SU-DHL-6 (cell line): ENCODE data around the gene THEM4.
"Not testable (repeated sequence)": the region's sequence is repeated elsewhere in the genome, so short reads cannot be mapped to it uniquely, and the experiment has no call there.

Source experiments
- H2AFZ ChIP-seq: fragments of 200-600 bp; sonication (generic); 2 replicates; pipeline ENCODE4 v1.6.1; 2014; ENCODE audit warnings: low read depth, mild to moderate bottlenecking, moderate library complexity, mixed read lengths, antibody characterized with exemption, low read length; ENCODE audit not compliant: severe bottlenecking
- H3F3A ChIP-seq: fragments of 200-600 bp; shearing (Covaris generic); 2 replicates; pipeline ENCODE4 v1.6.0; 2016; ENCODE audit warnings: antibody characterized with exemption, mild to moderate bottlenecking; ENCODE audit not compliant: insufficient read depth
- H3K27ac ChIP-seq: fragments of 200-600 bp; sonication (generic); 2 replicates; pipeline ENCODE4 v1.5.1; 2016; ENCODE audit warnings: low read depth, mild to moderate bottlenecking, low read length, moderate library complexity, mixed read lengths
- H3K27me3 ChIP-seq: fragments of 200-600 bp; sonication (generic), shearing (Covaris generic); 2 replicates; pipeline ENCODE4 v1.6.0; 2014; ENCODE audit warnings: mild to moderate bottlenecking, low read length
- H3K36me3 ChIP-seq: fragments of 200-600 bp; sonication (generic); 2 replicates; pipeline ENCODE4 v1.6.1; 2014; ENCODE audit warnings: mild to moderate bottlenecking, low read length, mixed read lengths
- H3K4me2 ChIP-seq: fragments of 300-600, 200-600 bp; shearing (Covaris generic), sonication (generic); 2 replicates; pipeline ENCODE4 v1.6.0; 2014; ENCODE audit warnings: low read length, low read depth, mild to moderate bottlenecking; ENCODE audit not compliant: poor library complexity, severe bottlenecking
- H3K4me3 ChIP-seq: fragments of 200-600 bp; sonication (generic); 2 replicates; pipeline ENCODE4 v1.5.1; 2014; ENCODE audit warnings: antibody characterized with exemption, low read length, mild to moderate bottlenecking, mixed read lengths; ENCODE audit not compliant: insufficient read depth, poor library complexity, severe bottlenecking
- H3K79me2 ChIP-seq: fragments of 200-600 bp; sonication (generic); 2 replicates; pipeline ENCODE4 v1.6.1; 2014; ENCODE audit warnings: mild to moderate bottlenecking, low read length, moderate library complexity; ENCODE audit not compliant: insufficient read depth
- H3K9ac ChIP-seq: fragments of 200-600 bp; sonication (generic); 2 replicates; pipeline ENCODE4 v1.7.0; 2014; ENCODE audit warnings: mild to moderate bottlenecking, low read length
- H3K9me2 ChIP-seq: fragments of 200-600 bp; sonication (generic); replicated peaks from 2 replicates; pipeline ENCODE4 v1.6.1; 2014; ENCODE audit warnings: low read length; ENCODE audit not compliant: insufficient read depth
- H3K9me3 ChIP-seq: fragments of 200-600 bp; sonication (generic); 2 replicates; pipeline ENCODE4 v1.6.1; 2014; ENCODE audit warnings: low read length, mixed read lengths; ENCODE audit not compliant: insufficient read depth
- H4K20me1 ChIP-seq: fragments of 200-600 bp; sonication (generic); 2 replicates; pipeline ENCODE4 v1.6.1; 2014; ENCODE audit warnings: low read depth, mild to moderate bottlenecking, antibody characterized with exemption, low read length, moderate library complexity, mixed read lengths
- EZH2phosphoT487 ChIP-seq: fragments of 200-600 bp; sonication (generic), shearing (Covaris generic); conservative IDR thresholded peaks from 2 replicates; pipeline ENCODE4 v1.6.1; 2018; ENCODE audit warnings: mild to moderate bottlenecking, antibody characterized with exemption, low read length, moderate library complexity, mixed read lengths
- TF ChIP-seq, protein P1 (sequence below): fragments of 200-600 bp; sonication (generic); IDR thresholded peaks from one replicate; pipeline ENCODE4 v1.5.1; 2017; ENCODE audit warnings: antibody characterized with exemption, mild to moderate bottlenecking, low read length, moderate library complexity; ENCODE audit not compliant: insufficient read depth, poor library complexity, severe bottlenecking

The THEM4 gene

GRCh38 chr1:151858030-151858746, 51.1 kb downstream of the THEM4 start:
- no peaks in the 10 kb centered on the region for H3K36me3 ChIP-seq
- no peak overlapping the region for H3K9ac ChIP-seq
- no peaks in the 10 kb centered on the region for H3F3A ChIP-seq
- H3K27ac ChIP-seq: no peak overlapping the region
- H4K20me1 ChIP-seq: no peaks in the 10 kb centered on the region
- no peak for TF ChIP-seq EZH2phosphoT487
- TF ChIP-seq, protein P1, sequence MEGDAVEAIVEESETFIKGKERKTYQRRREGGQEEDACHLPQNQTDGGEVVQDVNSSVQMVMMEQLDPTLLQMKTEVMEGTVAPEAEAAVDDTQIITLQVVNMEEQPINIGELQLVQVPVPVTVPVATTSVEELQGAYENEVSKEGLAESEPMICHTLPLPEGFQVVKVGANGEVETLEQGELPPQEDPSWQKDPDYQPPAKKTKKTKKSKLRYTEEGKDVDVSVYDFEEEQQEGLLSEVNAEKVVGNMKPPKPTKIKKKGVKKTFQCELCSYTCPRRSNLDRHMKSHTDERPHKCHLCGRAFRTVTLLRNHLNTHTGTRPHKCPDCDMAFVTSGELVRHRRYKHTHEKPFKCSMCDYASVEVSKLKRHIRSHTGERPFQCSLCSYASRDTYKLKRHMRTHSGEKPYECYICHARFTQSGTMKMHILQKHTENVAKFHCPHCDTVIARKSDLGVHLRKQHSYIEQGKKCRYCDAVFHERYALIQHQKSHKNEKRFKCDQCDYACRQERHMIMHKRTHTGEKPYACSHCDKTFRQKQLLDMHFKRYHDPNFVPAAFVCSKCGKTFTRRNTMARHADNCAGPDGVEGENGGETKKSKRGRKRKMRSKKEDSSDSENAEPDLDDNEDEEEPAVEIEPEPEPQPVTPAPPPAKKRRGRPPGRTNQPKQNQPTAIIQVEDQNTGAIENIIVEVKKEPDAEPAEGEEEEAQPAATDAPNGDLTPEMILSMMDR: no peak
- no peak overlapping the region for H2AFZ ChIP-seq
- H3K4me2 ChIP-seq: no peak overlapping the region
- no peaks in the 10 kb centered on the region for H3K9me3 ChIP-seq
- H3K79me2 ChIP-seq: no peaks in the 10 kb centered on the region
- H3K9me2 ChIP-seq: no peaks in the 10 kb centered on the region
- H3K4me3 ChIP-seq: no peak overlapping the region
- no peaks in the 10 kb centered on the region for H3K27me3 ChIP-seq

DNA sequence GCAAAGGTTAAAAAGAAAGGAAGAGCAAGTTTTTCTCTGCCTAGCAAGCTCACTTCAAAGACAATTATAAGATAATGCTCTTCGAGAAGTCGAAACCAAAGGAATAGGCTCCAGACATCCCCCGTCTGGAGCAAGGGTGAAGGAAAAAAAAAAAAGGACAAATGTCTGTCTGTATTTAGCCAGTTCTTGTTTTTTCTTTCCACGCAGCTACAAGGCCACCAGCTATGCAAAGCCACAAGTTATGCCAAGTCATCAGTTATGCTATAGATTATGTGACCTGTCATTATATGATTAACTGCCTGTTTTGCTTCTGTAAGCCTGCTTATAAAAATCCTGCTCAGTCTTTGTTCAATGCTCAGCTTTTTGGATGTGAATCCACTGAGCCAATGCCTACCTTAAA, 53.4 kb downstream of the THEM4 start:
- Histone ChIP-seq H3K4me3 (no peak overlapping the region), H3K9ac (no peak overlapping the region), H3K27ac (no peak overlapping the region), H3K9me3 (no peaks in the 10 kb centered on the region), H3K27me3 (no peaks in the 10 kb centered on the region), H4K20me1 (no peaks in the 10 kb centered on the region), H3K9me2 (no peaks in the 10 kb centered on the region), H2AFZ (no peak overlapping the region), H3K36me3 (no peaks in the 10 kb centered on the region), H3F3A (no peaks in the 10 kb centered on the region), H3K79me2 (no peaks in the 10 kb centered on the region), H3K4me2 (no peak overlapping the region)
- TF ChIP-seq, protein P1: no peak
- TF ChIP-seq EZH2phosphoT487: no peak

DNA sequence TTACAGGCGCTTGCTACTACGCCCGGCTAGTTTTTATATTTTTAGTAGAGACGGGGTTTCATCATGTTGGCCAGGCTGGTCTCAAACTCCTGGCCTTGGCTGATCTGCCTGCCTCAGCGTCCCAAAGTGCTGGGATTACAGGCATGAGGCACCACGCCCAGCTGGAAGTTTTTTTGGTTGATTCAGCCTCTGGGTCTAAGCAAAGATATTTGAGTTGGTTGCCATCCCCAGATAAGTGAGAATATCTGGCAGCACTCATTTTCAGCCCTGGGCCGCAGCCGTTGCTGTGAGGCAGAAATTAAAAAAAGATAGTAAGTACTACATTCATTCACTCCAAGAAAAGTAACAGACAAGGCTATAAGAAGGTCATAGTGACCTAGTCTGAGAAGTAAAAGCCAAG, 53.8 kb downstream of the THEM4 start:
- H3K79me2 ChIP-seq, H3K9me2 ChIP-seq, H3K4me3 ChIP-seq, H3K9me3 ChIP-seq, H2AFZ ChIP-seq, H3K27ac ChIP-seq, H3K9ac ChIP-seq, H3K4me2 ChIP-seq, H3K36me3 ChIP-seq, H4K20me1 ChIP-seq, H3F3A ChIP-seq, H3K27me3 ChIP-seq: not testable (repeated sequence)

DNA sequence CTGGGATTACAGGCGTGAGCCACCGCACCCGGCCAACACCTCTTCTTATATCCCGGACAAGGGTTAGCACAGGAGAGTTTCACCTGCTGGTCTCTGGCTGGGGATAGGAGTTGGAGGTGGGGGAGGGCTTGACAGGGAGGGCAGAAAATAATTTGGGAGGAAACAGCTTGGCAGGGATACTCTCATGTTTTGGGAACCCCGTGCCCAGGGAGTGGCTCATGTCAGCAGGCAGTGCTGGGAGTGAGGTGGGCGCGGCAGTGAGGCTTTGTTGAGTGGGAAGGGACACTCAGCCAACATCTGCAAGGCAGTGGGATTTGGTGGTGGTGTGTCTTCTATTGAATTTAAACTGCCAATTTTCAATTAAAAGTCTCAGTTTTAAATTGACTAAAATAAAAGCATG, 54.7 kb downstream of the THEM4 start:
- H3K9me3 ChIP-seq: no peaks in the 10 kb centered on the region
- H2AFZ ChIP-seq: no peak overlapping the region
- no peak for TF ChIP-seq EZH2phosphoT487
- TF ChIP-seq, protein P1: no peak
- no peaks in the 10 kb centered on the region for H3F3A ChIP-seq
- no peaks in the 10 kb centered on the region for H4K20me1 ChIP-seq
- H3K9me2 ChIP-seq: no peaks in the 10 kb centered on the region
- no peaks in the 10 kb centered on the region for H3K79me2 ChIP-seq
- H3K4me3 ChIP-seq: no peak overlapping the region
- no peak overlapping the region for H3K27ac ChIP-seq
- no peak overlapping the region for H3K4me2 ChIP-seq
- H3K27me3 ChIP-seq: no peaks in the 10 kb centered on the region
- H3K36me3 ChIP-seq: no peaks in the 10 kb centered on the region
- H3K9ac ChIP-seq: no peak overlapping the region
